GM08714 (cell line): ENCODE results near the gene RFC3.

Experiments
- H3K4me3 ChIP-seq: fragments of 200-500 bp; sonication (Bioruptor generic); 2 replicates; pipeline ENCODE4 v1.5.1; 2014; ENCODE audit warnings: mild to moderate bottlenecking, low read length, inconsistent platforms
- ZNF274 ChIP-seq: IDR thresholded peaks from 2 replicates; pipeline ENCODE4 v1.6.1; 2012; ENCODE audit warnings: mild to moderate bottlenecking, low read depth, low read length

The RFC3 gene

DNA sequence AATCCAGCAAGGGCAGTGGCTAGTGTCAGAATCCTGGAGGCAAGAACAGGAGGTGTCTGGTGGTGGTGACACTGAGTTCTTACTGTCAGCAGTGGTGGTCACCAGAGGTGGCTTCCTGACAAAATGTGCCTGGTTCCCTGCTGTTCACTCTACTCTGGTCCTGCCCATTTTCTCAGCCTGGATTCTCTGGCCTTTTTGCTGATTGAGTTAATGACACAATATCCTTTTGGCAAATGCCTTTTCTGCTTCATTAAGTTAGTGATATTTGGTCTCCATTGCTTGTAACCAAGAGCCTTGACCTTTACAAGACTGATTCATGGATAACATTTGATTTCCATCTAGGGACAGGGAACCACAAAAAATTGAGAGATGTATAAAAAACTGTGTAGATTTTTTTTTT, 51.1 kb downstream of the RFC3 start:
- TF ChIP-seq ZNF274, result no peak
- no peak overlapping the region for H3K4me3 ChIP-seq

DNA sequence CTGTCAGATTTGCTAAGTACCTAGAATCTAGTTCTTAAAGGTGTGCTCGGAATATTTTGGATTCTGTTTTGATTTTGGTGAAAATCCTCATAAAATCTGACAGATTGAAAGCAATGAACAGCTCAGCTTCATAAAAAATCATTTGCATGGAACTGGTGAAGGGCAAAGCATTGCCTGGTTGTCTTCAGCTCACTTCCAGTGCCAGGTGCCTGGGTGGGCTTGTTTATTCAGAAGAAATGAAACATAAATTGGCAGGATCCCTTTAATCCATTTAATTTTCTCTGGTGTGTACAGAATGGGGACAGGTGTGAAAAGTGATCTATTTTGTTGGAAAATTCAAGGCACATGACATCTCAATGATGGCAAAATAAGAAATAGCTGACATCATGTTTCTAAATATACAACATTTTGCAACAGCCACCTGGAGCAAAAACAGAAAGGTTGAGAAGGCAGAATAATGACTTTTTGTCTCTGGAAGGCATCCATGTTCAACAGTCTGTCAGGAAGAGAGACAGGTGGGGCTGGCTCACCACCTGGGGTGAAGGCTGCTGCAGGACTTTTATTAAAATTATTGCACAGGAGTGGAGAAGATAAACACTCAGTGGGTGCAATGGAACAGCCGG, 52.2 kb downstream of the RFC3 start:
- H3K4me3 ChIP-seq, result no peak overlapping the region
- no peak for TF ChIP-seq ZNF274

DNA sequence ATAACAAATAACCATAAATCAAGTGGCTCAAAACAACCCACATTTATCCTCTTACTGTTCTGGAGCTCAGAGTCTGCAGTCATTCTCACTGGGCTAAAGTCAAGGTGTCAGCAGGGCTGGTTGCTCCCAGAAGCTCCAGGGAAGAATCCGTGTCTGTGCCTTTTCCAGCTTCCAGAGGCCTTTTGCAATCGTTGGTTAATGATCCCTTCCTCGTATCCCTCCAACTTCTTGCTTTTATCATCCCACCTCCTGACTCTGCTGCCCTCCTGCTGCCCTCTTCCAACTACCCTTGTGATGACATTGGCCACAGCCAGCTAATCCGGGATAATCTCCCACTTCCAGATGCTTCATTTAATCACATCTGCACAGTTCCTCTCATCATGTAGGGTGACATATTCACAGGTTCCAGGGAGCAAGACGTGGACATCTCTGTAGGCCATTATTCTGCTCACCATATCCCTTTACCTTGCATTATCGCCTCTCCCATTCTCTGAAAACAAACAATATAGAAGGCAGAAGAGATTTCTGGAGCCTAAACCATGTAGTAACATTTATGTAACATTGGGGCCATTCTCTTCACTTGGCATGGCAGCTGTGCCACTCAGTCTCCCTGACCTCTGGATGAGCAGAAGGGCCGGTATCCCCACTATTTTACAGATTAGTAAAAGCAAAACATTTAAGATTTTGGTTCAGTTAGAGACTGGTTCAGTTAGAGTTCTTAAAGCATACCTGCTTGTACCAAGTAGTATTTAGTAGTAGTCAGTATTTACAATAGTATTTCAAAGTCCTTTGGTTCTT, 53.5 kb downstream of the RFC3 start:
- no peak overlapping the region for H3K4me3 ChIP-seq

DNA sequence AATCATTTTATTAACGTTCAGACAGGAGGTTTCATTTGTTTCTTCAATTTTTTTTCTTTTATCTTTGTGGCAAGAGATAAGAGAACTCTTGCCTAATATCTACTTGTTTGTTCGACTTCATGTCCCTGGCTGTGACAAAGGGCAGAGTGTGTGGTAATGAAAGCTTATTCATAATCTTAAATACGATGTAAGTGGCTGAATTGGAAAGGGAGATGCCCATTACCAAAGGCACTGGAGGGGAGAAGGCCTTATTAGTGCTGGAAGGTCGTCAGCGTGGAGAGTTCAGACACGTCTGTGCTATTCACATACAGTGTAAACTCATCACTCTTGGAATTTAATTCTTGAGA, 54.0 kb downstream of the RFC3 start:
- no peak overlapping the region for H3K4me3 ChIP-seq
- TF ChIP-seq ZNF274, result no peak

More for the DNA sequence above, 53.5 kb downstream of the RFC3 start:
- no peak for TF ChIP-seq ZNF274

DNA sequence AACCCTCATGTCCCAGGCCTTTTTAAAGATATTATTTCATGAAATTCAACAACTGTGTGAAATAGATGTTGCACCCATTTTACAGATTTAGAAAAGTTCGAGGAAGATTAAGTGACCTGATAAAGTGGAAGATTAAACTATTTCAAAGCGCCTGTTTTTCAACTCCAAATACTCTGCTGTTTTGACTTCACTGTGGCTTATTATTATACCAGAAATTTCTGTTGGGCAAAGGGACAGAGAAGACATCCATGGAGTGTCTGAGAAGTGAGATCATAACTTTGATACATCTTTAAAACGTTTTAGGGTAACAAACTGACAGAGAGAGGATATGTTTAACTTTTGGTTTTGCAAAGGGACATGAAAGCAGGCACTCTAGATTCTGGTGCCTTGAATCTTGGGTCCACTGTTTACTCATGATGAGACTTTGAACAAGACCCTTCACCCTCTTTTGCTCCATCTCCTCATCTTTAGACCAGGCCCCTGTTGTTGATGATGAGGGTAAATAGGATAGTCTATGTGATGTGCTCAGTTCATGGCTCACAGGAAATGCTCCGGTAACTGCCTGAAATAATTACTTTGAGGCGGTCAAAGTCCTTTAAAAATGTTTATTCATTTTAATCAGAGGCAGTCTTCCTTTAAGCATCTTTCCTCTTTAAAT, 55.4 kb downstream of the RFC3 start:
- no peak for TF ChIP-seq ZNF274

DNA sequence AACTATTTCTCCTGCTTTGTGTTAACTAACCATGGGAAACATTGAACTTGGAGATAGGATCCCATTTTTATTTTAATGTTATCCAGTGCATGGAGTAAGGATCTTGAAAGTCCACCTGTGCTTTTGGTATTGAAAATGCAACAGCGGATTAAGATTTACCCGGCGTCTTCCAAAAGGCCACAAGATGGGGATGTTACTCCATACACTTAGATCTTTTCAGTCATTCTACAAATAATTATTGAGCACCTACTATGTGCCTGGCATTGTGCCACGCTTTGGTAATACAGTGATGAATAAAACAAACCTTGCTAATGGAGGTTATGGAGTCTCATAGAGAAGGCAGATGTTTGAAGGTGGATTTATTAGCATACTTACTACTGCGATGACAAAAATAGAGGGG, 56.9 kb downstream of the RFC3 start:
- TF ChIP-seq ZNF274, result no peak
- H3K4me3 ChIP-seq, result no peak overlapping the region

More for the DNA sequence above, 55.4 kb downstream of the RFC3 start:
- no peak overlapping the region for H3K4me3 ChIP-seq

DNA sequence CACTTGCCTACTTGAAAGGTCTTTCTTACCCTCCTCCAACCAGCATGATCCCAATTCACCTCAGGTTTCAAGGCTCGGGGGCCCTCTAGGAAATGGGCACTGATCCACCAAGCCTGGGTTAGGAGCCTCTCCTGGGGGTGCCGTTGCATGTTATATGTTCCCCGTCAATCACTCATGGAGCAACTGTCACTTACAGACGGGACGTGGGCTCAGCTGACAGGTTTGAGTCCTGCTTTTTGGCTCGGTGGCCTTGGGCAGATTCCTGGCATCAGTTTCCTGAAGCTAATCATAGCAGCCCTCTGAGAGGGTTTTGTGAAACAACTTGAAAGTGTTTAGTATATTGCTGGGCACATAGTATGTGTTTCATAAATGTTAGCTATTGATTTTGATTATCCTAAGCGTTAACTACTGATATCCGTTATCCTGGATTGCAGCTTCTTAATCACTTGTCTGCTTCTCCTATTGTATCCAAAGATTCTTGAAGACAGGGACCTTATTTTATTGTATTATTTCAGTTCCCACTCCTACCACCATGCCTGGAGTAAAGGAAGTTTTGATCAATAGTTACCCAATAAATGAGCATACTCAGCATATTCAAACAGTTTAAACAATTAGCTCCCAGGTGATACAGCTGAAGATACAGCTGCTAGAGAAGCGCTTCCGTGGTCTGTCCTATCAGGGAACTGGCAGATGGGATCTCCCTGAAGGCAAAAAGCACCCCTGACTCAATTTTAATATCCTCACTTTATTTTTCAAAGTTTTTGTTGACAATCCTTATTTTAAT, 57.9 kb downstream of the RFC3 start:
- no peak for TF ChIP-seq ZNF274
- H3K4me3 ChIP-seq, result no peak overlapping the region

DNA sequence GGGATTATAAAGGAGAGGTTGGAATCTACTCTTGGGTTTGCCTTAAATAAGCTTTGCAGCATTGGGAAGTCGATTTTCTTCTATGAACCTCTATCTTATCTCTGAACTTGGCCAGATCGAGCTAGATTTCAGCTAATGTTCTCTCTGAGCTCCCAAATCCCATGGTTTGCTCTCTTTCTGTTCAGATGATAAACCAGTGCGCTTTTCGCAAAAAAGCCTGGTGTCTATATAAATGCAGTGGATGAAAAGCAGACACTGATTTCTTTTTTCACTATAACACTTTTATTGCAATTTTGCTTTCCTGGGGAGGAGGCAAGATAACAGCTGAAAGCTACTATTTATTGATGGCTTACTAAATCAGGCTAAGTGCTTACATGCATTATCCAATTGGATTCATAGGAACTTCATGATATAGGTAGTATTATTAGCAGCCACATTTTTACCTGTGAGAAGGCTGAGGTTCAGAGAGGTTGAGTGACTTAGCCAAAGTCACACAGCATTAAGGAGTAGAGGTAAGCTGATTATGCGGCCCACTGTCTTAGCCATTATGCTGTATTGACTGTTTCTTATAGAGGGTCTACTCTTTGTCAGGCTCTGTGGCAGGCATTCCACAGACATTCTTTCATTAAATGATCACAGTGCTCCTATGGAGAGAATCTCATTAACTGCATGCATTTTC, 58.9 kb downstream of the RFC3 start:
- no peak overlapping the region for H3K4me3 ChIP-seq

DNA sequence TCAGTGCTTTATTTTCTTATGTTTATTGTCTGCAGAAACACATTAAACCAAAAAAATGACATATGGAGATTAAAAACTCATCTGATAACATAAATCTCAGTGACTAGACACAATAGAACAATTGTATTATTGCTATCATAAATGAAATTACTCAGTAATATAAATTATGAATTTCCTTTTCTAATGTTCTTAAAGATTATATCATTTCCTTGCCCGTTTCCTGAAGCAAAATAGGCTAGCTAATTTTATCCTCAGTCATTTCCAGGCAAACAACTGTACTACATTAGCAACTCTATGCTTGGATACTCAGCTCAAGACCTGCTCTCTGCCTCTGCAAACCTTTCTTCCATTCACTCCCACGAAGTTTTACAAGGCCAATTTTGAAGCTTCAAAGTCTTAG, 61.2 kb downstream of the RFC3 start:
- H3K4me3 ChIP-seq, result no peak overlapping the region
- no peak for TF ChIP-seq ZNF274

More for the DNA sequence above, 58.9 kb downstream of the RFC3 start:
- TF ChIP-seq ZNF274, result no peak

DNA sequence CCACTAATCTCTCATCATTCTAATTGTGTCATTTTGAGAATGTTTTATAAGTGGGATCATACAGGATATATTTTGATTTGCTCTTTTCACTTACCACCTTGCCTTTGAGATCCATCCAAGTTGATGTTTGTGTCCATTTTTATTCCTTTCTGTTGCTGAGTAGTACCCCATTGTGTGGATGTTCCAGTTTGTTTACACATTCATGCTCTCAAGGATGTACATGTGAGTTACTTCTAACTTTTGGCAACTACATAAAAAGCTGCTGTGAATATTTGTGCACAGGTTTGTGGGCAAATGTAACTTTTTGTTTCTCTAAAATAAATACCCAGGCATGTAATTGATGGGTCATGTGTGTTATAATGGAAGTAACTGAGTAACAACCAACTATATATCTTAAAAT, 64.9 kb downstream of the RFC3 start:
- TF ChIP-seq ZNF274, result no peak
- no peak overlapping the region for H3K4me3 ChIP-seq

DNA sequence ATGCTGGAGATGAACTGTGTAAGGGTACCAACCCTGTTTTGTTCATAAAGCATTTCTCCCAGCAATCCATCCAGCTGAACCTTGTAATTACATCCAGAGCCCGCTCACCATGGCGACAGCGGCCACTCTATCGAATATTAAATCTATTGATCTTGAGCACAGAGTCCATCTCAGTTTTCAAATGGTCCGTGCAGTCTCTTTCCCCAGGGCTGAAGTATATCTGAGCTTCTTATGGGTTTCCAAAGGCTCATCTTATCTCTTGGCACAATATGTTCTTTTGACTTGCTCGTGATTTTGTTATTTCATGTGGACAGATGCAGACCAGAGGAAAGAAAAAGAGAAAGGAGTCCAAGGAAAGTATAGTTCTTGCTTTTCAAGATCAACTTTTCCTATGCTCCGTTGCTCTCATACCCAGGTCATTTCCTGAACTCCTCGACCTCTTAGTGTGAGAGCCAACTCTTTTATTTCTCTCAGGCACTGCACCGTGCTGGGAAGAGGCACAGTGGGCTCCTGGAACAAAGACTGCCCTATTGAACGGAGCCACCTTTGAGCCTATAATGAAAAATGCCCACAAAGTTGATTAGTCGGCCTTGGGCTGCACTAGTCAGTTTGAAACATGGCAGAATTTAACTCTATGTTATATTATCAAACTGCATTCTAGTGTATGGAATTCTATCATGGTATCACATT, 66.7 kb downstream of the RFC3 start:
- no peak overlapping the region for H3K4me3 ChIP-seq

More for the DNA sequence above, 66.7 kb downstream of the RFC3 start:
- no peak for TF ChIP-seq ZNF274
